HEK293 (cell line): ENCODE results near the gene RASA3.

ENCODE experiments used
- KLF9 ChIP-seq: fragments of 450-650 bp; formaldehyde crosslinking; IDR thresholded peaks from 2 replicates; pipeline ENCODE4 v1.5.1; 2016; ENCODE audit warnings: missing biosample characterization, missing genetic modification characterization, low read depth
- SP2 ChIP-seq: fragments of 450-650 bp; formaldehyde crosslinking; IDR thresholded peaks from 2 replicates; pipeline ENCODE4 v1.5.1; 2016; ENCODE audit warnings: missing biosample characterization, missing genetic modification characterization
- ZBTB21 ChIP-seq: fragments of 450-650 bp; formaldehyde crosslinking; IDR thresholded peaks from 2 replicates; pipeline ENCODE4 v1.5.1; 2017; ENCODE audit warnings: missing biosample characterization, missing genetic modification characterization
- ZNF23 ChIP-seq: fragments of 450-650 bp; formaldehyde crosslinking; IDR thresholded peaks from 2 replicates; pipeline ENCODE4 v1.5.1; 2016; ENCODE audit warnings: missing biosample characterization, missing genetic modification characterization, borderline replicate concordance
- ZNF274 ChIP-seq, 2 experiments: fragments of 200-500 bp in 1 of 2; fragments of 450-650 bp in 1 of 2; sonication (Bioruptor generic) in 1 of 2; formaldehyde crosslinking in 1 of 2; IDR thresholded peaks; 2 replicates each; pipeline versions ENCODE4 v1.5.1 to v1.6.1; 2014 to 2016; ENCODE audit warnings: borderline replicate concordance in 1 of 2, inconsistent platforms in 1 of 2, low read length in 1 of 2, missing biosample characterization in 1 of 2, missing genetic modification characterization in 1 of 2
- ZNF398 ChIP-seq: fragments of 450-650 bp; formaldehyde crosslinking; IDR thresholded peaks from 2 replicates; pipeline ENCODE4 v1.5.1; 2017; ENCODE audit warnings: missing biosample characterization, missing genetic modification characterization
- ZNF488 ChIP-seq: fragments of 450-650 bp; formaldehyde crosslinking; IDR thresholded peaks from 2 replicates; pipeline ENCODE4 v1.5.1; 2016; ENCODE audit warnings: missing biosample characterization, missing genetic modification characterization
- ZNF530 ChIP-seq: fragments of 450-650 bp; formaldehyde crosslinking; IDR thresholded peaks from 2 replicates; pipeline ENCODE4 v1.5.1; 2016; ENCODE audit warnings: low read depth, missing biosample characterization, missing genetic modification characterization
- ZNF600 ChIP-seq: fragments of 450-650 bp; formaldehyde crosslinking; IDR thresholded peaks from 2 replicates; pipeline ENCODE4 v1.5.1; 2016; ENCODE audit warnings: missing biosample characterization, missing genetic modification characterization
- TF ChIP-seq, protein P1 (sequence below): fragments of 450-650 bp; formaldehyde crosslinking; IDR thresholded peaks from 2 replicates; pipeline ENCODE4 v1.5.1; 2016; ENCODE audit warnings: missing biosample characterization, missing genetic modification characterization
- TF ChIP-seq, protein P2 (sequence below): fragments of 450-650 bp; formaldehyde crosslinking; IDR thresholded peaks from 2 replicates; pipeline ENCODE4 v1.5.1; 2016; ENCODE audit warnings: missing biosample characterization, missing genetic modification characterization, borderline replicate concordance
- TF ChIP-seq, protein P3 (sequence below): fragments of 450-650 bp; formaldehyde crosslinking; IDR thresholded peaks from 2 replicates; pipeline ENCODE4 v1.5.1; 2016; ENCODE audit warnings: missing biosample characterization, missing genetic modification characterization

- TF ChIP-seq, protein P1, sequence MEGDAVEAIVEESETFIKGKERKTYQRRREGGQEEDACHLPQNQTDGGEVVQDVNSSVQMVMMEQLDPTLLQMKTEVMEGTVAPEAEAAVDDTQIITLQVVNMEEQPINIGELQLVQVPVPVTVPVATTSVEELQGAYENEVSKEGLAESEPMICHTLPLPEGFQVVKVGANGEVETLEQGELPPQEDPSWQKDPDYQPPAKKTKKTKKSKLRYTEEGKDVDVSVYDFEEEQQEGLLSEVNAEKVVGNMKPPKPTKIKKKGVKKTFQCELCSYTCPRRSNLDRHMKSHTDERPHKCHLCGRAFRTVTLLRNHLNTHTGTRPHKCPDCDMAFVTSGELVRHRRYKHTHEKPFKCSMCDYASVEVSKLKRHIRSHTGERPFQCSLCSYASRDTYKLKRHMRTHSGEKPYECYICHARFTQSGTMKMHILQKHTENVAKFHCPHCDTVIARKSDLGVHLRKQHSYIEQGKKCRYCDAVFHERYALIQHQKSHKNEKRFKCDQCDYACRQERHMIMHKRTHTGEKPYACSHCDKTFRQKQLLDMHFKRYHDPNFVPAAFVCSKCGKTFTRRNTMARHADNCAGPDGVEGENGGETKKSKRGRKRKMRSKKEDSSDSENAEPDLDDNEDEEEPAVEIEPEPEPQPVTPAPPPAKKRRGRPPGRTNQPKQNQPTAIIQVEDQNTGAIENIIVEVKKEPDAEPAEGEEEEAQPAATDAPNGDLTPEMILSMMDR, result no peak
- no peak for TF ChIP-seq ZBTB21
- no peak for TF ChIP-seq KLF9 (tag by site-specific recombination)
- TF ChIP-seq, protein P2, sequence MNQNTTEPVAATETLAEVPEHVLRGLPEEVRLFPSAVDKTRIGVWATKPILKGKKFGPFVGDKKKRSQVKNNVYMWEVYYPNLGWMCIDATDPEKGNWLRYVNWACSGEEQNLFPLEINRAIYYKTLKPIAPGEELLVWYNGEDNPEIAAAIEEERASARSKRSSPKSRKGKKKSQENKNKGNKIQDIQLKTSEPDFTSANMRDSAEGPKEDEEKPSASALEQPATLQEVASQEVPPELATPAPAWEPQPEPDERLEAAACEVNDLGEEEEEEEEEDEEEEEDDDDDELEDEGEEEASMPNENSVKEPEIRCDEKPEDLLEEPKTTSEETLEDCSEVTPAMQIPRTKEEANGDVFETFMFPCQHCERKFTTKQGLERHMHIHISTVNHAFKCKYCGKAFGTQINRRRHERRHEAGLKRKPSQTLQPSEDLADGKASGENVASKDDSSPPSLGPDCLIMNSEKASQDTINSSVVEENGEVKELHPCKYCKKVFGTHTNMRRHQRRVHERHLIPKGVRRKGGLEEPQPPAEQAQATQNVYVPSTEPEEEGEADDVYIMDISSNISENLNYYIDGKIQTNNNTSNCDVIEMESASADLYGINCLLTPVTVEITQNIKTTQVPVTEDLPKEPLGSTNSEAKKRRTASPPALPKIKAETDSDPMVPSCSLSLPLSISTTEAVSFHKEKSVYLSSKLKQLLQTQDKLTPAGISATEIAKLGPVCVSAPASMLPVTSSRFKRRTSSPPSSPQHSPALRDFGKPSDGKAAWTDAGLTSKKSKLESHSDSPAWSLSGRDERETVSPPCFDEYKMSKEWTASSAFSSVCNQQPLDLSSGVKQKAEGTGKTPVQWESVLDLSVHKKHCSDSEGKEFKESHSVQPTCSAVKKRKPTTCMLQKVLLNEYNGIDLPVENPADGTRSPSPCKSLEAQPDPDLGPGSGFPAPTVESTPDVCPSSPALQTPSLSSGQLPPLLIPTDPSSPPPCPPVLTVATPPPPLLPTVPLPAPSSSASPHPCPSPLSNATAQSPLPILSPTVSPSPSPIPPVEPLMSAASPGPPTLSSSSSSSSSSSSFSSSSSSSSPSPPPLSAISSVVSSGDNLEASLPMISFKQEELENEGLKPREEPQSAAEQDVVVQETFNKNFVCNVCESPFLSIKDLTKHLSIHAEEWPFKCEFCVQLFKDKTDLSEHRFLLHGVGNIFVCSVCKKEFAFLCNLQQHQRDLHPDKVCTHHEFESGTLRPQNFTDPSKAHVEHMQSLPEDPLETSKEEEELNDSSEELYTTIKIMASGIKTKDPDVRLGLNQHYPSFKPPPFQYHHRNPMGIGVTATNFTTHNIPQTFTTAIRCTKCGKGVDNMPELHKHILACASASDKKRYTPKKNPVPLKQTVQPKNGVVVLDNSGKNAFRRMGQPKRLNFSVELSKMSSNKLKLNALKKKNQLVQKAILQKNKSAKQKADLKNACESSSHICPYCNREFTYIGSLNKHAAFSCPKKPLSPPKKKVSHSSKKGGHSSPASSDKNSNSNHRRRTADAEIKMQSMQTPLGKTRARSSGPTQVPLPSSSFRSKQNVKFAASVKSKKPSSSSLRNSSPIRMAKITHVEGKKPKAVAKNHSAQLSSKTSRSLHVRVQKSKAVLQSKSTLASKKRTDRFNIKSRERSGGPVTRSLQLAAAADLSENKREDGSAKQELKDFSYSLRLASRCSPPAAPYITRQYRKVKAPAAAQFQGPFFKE, result no peak
- no peak for TF ChIP-seq ZNF274 (IDR thresholded peaks at IDR 0.05; ENCODE audit: low read length)
- no peak for TF ChIP-seq ZNF274 (tag by site-specific recombination; IDR thresholded peaks at IDR 0.05; ENCODE audit: borderline replicate concordance)
- no peak for TF ChIP-seq ZNF488 (tag by site-specific recombination)
- TF ChIP-seq ZNF23, result no peak
- TF ChIP-seq ZNF398 (tag by site-specific recombination), result no peak
- TF ChIP-seq SP2, result no peak
- no peak for TF ChIP-seq ZNF530
- TF ChIP-seq, protein P3, sequence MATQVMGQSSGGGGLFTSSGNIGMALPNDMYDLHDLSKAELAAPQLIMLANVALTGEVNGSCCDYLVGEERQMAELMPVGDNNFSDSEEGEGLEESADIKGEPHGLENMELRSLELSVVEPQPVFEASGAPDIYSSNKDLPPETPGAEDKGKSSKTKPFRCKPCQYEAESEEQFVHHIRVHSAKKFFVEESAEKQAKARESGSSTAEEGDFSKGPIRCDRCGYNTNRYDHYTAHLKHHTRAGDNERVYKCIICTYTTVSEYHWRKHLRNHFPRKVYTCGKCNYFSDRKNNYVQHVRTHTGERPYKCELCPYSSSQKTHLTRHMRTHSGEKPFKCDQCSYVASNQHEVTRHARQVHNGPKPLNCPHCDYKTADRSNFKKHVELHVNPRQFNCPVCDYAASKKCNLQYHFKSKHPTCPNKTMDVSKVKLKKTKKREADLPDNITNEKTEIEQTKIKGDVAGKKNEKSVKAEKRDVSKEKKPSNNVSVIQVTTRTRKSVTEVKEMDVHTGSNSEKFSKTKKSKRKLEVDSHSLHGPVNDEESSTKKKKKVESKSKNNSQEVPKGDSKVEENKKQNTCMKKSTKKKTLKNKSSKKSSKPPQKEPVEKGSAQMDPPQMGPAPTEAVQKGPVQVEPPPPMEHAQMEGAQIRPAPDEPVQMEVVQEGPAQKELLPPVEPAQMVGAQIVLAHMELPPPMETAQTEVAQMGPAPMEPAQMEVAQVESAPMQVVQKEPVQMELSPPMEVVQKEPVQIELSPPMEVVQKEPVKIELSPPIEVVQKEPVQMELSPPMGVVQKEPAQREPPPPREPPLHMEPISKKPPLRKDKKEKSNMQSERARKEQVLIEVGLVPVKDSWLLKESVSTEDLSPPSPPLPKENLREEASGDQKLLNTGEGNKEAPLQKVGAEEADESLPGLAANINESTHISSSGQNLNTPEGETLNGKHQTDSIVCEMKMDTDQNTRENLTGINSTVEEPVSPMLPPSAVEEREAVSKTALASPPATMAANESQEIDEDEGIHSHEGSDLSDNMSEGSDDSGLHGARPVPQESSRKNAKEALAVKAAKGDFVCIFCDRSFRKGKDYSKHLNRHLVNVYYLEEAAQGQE (tag by site-specific recombination), result no peak
- TF ChIP-seq ZNF600 (tag by site-specific recombination), result no peak
Measured at GRCh38 chr13:114056205-114057013, 76.0 kb downstream of the RASA3 start.
